ENCODE data around the gene ANKMY1.

- no peak for TF ChIP-seq CTCF (IDR thresholded peaks at IDR 0.05)
- TF ChIP-seq EZH2 (IDR thresholded peaks at IDR 0.05; ENCODE audit: borderline replicate concordance, insufficient read depth, low read depth, low read length, poor library complexity, severe bottlenecking), result no peak
These were observed 48.3 kb upstream of the ANKMY1 start for GRCh38 chr2:240605867-240606743.
